GM12874 (cell line): ENCODE measurements around the gene UBE2E2.

Source experiments
- CTCF ChIP-seq: IDR thresholded peaks from 2 replicates; pipeline ENCODE4 v1.5.1; 2011; ENCODE audit warnings: low read depth, mild to moderate bottlenecking, control low read depth, low read length, moderate library complexity; ENCODE audit not compliant: insufficient read depth

Gene UBE2E2

GRCh38 chr3:23431764-23432163 lies 228.6 kb downstream of the UBE2E2 start:
- TF ChIP-seq CTCF = no peak

- no peak for TF ChIP-seq CTCF
These were observed 232.2 kb downstream of the UBE2E2 start for GRCh38 chr3:23435318-23435717.

- no peak for TF ChIP-seq CTCF
These were observed 232.8 kb downstream of the UBE2E2 start for GRCh38 chr3:23435904-23436303.

- no peak for TF ChIP-seq CTCF
These were observed 234.5 kb downstream of the UBE2E2 start for GRCh38 chr3:23437484-23438145.

GRCh38 chr3:23438657-23439056 lies 235.5 kb downstream of the UBE2E2 start:
- TF ChIP-seq CTCF = no peak

GRCh38 chr3:23439080-23439479 lies 236.0 kb downstream of the UBE2E2 start:
- TF ChIP-seq CTCF = no peak

- TF ChIP-seq CTCF = no peak
These were observed 237.5 kb downstream of the UBE2E2 start for GRCh38 chr3:23440416-23441294.
